GM23338 (cell line): ENCODE results near the gene PDIA6. TPM values are rescaled to one million over a fixed set of nuclear protein-coding genes. Genes with fewer than 3 reads are reported as not detected.

Experiments
- ATAC-seq: fragments of 200-7000 bp; cut with Tn5 transposase; 3 replicates; pipeline ENCODE4 v1.9.1; 2020
- DNase-seq: peaks from one replicate; pipeline ENCODE4 v3.0.0-alpha.2; 2015; ENCODE audit warnings: low spot score
- H2AFZ ChIP-seq: fragments of 200-600 bp; sonication (generic); 2 replicates; pipeline ENCODE4 v1.8.0; 2016; ENCODE audit warnings: antibody characterized with exemption, mild to moderate bottlenecking, moderate library complexity
- H3F3A ChIP-seq: fragments of 200-600 bp; sonication (generic); replicated peaks from 2 replicates; pipeline ENCODE4 v1.8.0; 2017; ENCODE audit warnings: antibody characterized with exemption, mixed run types, low read depth
- H3K27ac ChIP-seq: fragments of 200-600 bp; sonication (generic); 2 replicates; pipeline ENCODE4 v1.6.1; 2016; ENCODE audit warnings: low read depth
- H3K27me3 ChIP-seq: fragments of 200-600 bp; sonication (generic); 2 replicates; pipeline ENCODE4 v1.8.0; 2016; ENCODE audit warnings: mild to moderate bottlenecking, mixed run types, moderate library complexity; ENCODE audit not compliant: insufficient read depth
- H3K36me3 ChIP-seq: fragments of 200-600 bp; sonication (generic); 2 replicates; pipeline ENCODE4 v1.8.0; 2016; ENCODE audit warnings: mild to moderate bottlenecking; ENCODE audit not compliant: insufficient read depth
- H3K4me1 ChIP-seq: fragments of 200-600 bp; sonication (generic); 2 replicates; pipeline ENCODE4 v1.8.0; 2016; ENCODE audit warnings: mild to moderate bottlenecking, moderate library complexity; ENCODE audit not compliant: insufficient read depth
- H3K4me2 ChIP-seq: fragments of 200-600 bp; sonication (generic); 2 replicates; pipeline ENCODE4 v1.7.1; 2017; ENCODE audit warnings: mixed run types
- H3K4me3 ChIP-seq: fragments of 200-600 bp; sonication (generic); 2 replicates; pipeline ENCODE4 v1.6.1; 2016; ENCODE audit warnings: mixed run types
- H3K79me2 ChIP-seq: fragments of 200-600 bp; sonication (generic); replicated peaks from 2 replicates; pipeline ENCODE4 v1.8.0; 2017; ENCODE audit warnings: mild to moderate bottlenecking; ENCODE audit not compliant: insufficient read depth
- H3K9me2 ChIP-seq: fragments of 200-600 bp; sonication (generic); 2 replicates; pipeline ENCODE4 v1.8.0; 2017; ENCODE audit not compliant: insufficient read depth
- H4K20me1 ChIP-seq: fragments of 200-600 bp; sonication (generic); replicated peaks from 2 replicates; pipeline ENCODE4 v1.8.0; 2017; ENCODE audit warnings: mild to moderate bottlenecking; ENCODE audit not compliant: insufficient read depth
- H3K27ac Mint-ChIP-seq: 2 replicates; pipeline ENCODE4 v1.8.0; 2020; ENCODE audit warnings: inconsistent platforms, mild to moderate bottlenecking, moderate library complexity, mixed read lengths
- H3K27me3 Mint-ChIP-seq: 3 replicates; pipeline ENCODE4 v1.8.0; 2022; ENCODE audit warnings: low read depth, mild to moderate bottlenecking, moderate library complexity, mixed read lengths, inconsistent platforms; ENCODE audit not compliant: insufficient read depth, poor library complexity
- H3K36me3 Mint-ChIP-seq: 3 replicates; pipeline ENCODE4 v1.8.0; 2021; ENCODE audit warnings: low read depth, mild to moderate bottlenecking, inconsistent platforms, moderate library complexity, mixed read lengths
- H3K4me1 Mint-ChIP-seq: 3 replicates; pipeline ENCODE4 v1.8.0; 2020; ENCODE audit warnings: mild to moderate bottlenecking, inconsistent platforms, mixed read lengths
- H3K4me3 Mint-ChIP-seq: 3 replicates; pipeline ENCODE4 v1.8.0; 2021; ENCODE audit warnings: moderate library complexity, mild to moderate bottlenecking, inconsistent platforms, mixed read lengths
- H3K9me3 Mint-ChIP-seq: 3 replicates; pipeline ENCODE4 v1.8.0; 2020; ENCODE audit warnings: moderate library complexity, mild to moderate bottlenecking, inconsistent platforms, mixed read lengths
- CREB1 ChIP-seq: fragments of 250-450 bp; sonication (Bioruptor Pico); IDR thresholded peaks from 2 replicates; pipeline ENCODE4 v1.5.0; 2020; ENCODE audit warnings: low read depth, mild to moderate bottlenecking, moderate library complexity
- EZH2phosphoT487 ChIP-seq: fragments of 200-600 bp; sonication (generic); IDR thresholded peaks from one replicate; pipeline ENCODE4 v1.8.1; 2018; ENCODE audit warnings: antibody characterized with exemption; ENCODE audit not compliant: unreplicated experiment
- NANOG ChIP-seq: IDR thresholded peaks from 2 replicates; pipeline ENCODE4 v1.6.1; 2016; ENCODE audit warnings: antibody characterized with exemption, borderline replicate concordance
- POLR2AphosphoS5 ChIP-seq: IDR thresholded peaks from 2 replicates; pipeline ENCODE4 v1.6.1; 2016; ENCODE audit warnings: antibody characterized with exemption, low read depth
- STAT1 ChIP-seq: IDR thresholded peaks from one replicate; pipeline ENCODE4 v1.6.1; 2016; ENCODE audit warnings: antibody characterized with exemption; ENCODE audit not compliant: unreplicated experiment
- ZNF114 ChIP-seq: fragments of 250-450 bp; sonication (Bioruptor Pico); IDR thresholded peaks from 2 replicates; pipeline ENCODE4 v1.5.0; 2020; ENCODE audit warnings: mild to moderate bottlenecking, moderate library complexity
- polyA plus RNA-seq: library from polyadenylated mRNA; unstranded; fragments of >200 nt; fragmentation: Nextera tagmentation; extraction: Ambion mirVana; gene quantifications from 2 replicates; pipeline ENCODE4 v1.2.1, GENCODE V29; 2016
- total RNA-seq: library from RNA; depleted of rRNA; stranded (reverse); fragments of >200 nt; shearing (Covaris generic); gene quantifications from 2 replicates; pipeline ENCODE4 v1.2.3, GENCODE V29; 2014
- TF ChIP-seq, protein P1 (sequence below): IDR thresholded peaks from one replicate; pipeline ENCODE4 v1.6.1; 2018; ENCODE audit warnings: antibody characterized with exemption; ENCODE audit not compliant: unreplicated experiment
- TF ChIP-seq, protein P2 (sequence below): fragments of 250-450 bp; sonication (Bioruptor Pico); IDR thresholded peaks from 2 replicates; pipeline ENCODE4 v1.5.0; 2020; ENCODE audit warnings: mild to moderate bottlenecking, moderate library complexity
- TF ChIP-seq, protein P3 (sequence below), 2 experiments: fragments of 200-600 bp in 1 of 2; sonication (generic) in 1 of 2; conservative IDR thresholded peaks; 2 replicates each; pipeline versions ENCODE4 v1.5.1 to v1.6.1; 2016 to 2017; ENCODE audit warnings: antibody characterized with exemption in 2 of 2, low read depth in 2 of 2, mild to moderate bottlenecking in 2 of 2, moderate library complexity in 1 of 2

Gene PDIA6
- total and polyA plus RNA-seq, 2 experiments from 2014 or later: 331 to 382 TPM

DNA sequence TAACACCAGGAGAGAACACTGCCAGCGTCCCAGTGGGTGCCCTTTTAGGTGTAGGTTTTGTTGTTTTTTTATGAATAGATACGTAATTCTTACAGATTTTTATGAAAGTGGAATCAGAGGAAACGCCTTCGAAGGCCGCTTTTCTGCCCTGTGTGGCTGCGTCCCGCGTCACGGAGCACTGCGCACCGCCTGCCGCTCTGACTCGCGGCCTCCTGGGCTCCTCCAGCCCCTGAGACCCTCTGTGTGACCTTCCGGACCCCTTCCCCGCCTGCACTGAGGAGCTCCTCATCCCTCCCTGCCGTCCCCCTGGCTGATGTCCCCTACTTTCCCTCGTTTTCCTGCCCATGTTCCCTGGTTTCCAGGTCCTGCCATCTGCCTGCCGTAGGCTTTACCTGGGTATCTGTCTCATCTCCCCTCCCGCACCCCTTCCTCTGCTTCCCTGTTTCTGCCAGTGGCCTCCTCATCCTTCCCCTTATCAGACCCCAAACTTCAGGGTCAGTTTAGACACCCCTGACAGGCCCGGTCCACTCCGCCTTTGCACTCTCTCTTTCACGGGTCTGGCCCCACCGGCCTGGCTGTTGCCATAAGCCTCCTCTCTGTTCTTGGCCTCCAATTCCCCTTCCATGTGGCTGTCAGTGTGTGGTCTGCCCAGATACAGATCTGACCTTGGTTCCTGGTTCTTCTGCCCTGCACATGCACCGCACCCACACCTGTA, 32.7 kb downstream of the PDIA6 start (continued):
- TF ChIP-seq, protein P1, sequence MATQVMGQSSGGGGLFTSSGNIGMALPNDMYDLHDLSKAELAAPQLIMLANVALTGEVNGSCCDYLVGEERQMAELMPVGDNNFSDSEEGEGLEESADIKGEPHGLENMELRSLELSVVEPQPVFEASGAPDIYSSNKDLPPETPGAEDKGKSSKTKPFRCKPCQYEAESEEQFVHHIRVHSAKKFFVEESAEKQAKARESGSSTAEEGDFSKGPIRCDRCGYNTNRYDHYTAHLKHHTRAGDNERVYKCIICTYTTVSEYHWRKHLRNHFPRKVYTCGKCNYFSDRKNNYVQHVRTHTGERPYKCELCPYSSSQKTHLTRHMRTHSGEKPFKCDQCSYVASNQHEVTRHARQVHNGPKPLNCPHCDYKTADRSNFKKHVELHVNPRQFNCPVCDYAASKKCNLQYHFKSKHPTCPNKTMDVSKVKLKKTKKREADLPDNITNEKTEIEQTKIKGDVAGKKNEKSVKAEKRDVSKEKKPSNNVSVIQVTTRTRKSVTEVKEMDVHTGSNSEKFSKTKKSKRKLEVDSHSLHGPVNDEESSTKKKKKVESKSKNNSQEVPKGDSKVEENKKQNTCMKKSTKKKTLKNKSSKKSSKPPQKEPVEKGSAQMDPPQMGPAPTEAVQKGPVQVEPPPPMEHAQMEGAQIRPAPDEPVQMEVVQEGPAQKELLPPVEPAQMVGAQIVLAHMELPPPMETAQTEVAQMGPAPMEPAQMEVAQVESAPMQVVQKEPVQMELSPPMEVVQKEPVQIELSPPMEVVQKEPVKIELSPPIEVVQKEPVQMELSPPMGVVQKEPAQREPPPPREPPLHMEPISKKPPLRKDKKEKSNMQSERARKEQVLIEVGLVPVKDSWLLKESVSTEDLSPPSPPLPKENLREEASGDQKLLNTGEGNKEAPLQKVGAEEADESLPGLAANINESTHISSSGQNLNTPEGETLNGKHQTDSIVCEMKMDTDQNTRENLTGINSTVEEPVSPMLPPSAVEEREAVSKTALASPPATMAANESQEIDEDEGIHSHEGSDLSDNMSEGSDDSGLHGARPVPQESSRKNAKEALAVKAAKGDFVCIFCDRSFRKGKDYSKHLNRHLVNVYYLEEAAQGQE: no peak
- no peak for TF ChIP-seq STAT1
- TF ChIP-seq NANOG: no peak
- no peak for TF ChIP-seq CREB1 (CRISPR knock-in tag)

DNA sequence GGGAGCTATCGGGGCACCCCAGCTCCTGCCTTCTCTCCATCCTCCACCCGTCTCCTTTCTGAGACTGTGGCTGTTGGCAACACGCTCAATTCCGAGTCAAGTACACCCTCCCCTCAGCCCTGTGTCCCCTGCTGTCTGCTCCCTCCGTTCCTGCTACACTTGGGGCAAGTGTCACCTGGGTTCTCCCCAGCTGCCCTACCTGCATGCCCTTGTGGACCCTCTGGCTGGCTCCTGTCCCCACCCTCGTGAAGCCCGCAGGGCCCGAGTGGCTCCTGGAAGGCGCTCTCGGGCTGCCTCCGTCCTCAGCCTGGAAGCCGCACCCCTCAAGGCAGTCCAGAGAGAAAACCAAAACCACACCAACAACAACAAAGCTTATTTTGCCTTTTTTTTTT, 33.9 kb downstream of the PDIA6 start:
- Histone ChIP-seq H3K4me1 (peaks cover 5% of the 10 kb centered on the region; the same call in 1 of the 2 replicates), H3K36me3 (peaks cover 24% of the 10 kb centered on the region), H3K27ac (no peak overlapping the region), H4K20me1 (peaks cover 23% of the 10 kb centered on the region), H3K79me2 (no peaks in the 10 kb centered on the region; the same call in 1 of the 2 replicates), H3K4me3 (no peak overlapping the region), H3K4me2 (no peak overlapping the region), H2AFZ (no peak overlapping the region), H3K27me3 (no peaks in the 10 kb centered on the region), H3K9me2 (no peaks in the 10 kb centered on the region), H3F3A (0 out of 2 replicates have a peak, but pooled peaks cover 4% of the 10 kb centered on the region)
- Mint-ChIP-seq H3K36me3 (peaks cover 42% of the 10 kb centered on the region), H3K27ac (no peak overlapping the region), H3K27me3 (peaks cover 5% of the 10 kb centered on the region), H3K4me1 (peaks cover 4% of the 10 kb centered on the region; the same call in 2 of the 3 replicates), H3K9me3 (no peaks in the 10 kb centered on the region), H3K4me3 (no peak overlapping the region)
- ATAC-seq (no peak), DNase-seq (no peak)
- no peak for TF ChIP-seq POLR2AphosphoS5
- TF ChIP-seq EZH2phosphoT487: no peak
- TF ChIP-seq, protein P2, sequence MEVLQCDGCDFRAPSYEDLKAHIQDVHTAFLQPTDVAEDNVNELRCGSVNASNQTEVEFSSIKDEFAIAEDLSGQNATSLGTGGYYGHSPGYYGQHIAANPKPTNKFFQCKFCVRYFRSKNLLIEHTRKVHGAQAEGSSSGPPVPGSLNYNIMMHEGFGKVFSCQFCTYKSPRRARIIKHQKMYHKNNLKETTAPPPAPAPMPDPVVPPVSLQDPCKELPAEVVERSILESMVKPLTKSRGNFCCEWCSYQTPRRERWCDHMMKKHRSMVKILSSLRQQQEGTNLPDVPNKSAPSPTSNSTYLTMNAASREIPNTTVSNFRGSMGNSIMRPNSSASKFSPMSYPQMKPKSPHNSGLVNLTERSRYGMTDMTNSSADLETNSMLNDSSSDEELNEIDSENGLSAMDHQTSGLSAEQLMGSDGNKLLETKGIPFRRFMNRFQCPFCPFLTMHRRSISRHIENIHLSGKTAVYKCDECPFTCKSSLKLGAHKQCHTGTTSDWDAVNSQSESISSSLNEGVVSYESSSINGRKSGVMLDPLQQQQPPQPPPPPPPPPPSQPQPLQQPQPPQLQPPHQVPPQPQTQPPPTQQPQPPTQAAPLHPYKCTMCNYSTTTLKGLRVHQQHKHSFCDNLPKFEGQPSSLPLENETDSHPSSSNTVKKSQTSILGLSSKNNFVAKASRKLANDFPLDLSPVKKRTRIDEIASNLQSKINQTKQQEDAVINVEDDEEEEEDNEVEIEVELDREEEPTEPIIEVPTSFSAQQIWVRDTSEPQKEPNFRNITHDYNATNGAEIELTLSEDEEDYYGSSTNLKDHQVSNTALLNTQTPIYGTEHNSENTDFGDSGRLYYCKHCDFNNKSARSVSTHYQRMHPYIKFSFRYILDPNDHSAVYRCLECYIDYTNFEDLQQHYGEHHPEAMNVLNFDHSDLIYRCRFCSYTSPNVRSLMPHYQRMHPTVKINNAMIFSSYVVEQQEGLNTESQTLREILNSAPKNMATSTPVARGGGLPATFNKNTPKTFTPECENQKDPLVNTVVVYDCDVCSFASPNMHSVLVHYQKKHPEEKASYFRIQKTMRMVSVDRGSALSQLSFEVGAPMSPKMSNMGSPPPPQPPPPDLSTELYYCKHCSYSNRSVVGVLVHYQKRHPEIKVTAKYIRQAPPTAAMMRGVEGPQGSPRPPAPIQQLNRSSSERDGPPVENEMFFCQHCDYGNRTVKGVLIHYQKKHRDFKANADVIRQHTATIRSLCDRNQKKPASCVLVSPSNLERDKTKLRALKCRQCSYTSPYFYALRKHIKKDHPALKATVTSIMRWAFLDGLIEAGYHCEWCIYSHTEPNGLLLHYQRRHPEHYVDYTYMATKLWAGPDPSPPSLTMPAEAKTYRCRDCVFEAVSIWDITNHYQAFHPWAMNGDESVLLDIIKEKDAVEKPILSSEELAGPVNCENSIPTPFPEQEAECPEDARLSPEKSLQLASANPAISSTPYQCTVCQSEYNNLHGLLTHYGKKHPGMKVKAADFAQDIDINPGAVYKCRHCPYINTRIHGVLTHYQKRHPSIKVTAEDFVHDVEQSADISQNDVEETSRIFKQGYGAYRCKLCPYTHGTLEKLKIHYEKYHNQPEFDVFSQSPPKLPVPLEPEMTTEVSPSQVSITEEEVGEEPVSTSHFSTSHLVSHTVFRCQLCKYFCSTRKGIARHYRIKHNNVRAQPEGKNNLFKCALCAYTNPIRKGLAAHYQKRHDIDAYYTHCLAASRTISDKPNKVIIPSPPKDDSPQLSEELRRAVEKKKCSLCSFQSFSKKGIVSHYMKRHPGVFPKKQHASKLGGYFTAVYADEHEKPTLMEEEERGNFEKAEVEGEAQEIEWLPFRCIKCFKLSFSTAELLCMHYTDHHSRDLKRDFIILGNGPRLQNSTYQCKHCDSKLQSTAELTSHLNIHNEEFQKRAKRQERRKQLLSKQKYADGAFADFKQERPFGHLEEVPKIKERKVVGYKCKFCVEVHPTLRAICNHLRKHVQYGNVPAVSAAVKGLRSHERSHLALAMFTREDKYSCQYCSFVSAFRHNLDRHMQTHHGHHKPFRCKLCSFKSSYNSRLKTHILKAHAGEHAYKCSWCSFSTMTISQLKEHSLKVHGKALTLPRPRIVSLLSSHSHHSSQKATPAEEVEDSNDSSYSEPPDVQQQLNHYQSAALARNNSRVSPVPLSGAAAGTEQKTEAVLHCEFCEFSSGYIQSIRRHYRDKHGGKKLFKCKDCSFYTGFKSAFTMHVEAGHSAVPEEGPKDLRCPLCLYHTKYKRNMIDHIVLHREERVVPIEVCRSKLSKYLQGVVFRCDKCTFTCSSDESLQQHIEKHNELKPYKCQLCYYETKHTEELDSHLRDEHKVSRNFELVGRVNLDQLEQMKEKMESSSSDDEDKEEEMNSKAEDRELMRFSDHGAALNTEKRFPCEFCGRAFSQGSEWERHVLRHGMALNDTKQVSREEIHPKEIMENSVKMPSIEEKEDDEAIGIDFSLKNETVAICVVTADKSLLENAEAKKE (CRISPR knock-in tag): no peak
- TF ChIP-seq, protein P1: no peak
- no peak for TF ChIP-seq ZNF114
- TF ChIP-seq, protein P3, sequence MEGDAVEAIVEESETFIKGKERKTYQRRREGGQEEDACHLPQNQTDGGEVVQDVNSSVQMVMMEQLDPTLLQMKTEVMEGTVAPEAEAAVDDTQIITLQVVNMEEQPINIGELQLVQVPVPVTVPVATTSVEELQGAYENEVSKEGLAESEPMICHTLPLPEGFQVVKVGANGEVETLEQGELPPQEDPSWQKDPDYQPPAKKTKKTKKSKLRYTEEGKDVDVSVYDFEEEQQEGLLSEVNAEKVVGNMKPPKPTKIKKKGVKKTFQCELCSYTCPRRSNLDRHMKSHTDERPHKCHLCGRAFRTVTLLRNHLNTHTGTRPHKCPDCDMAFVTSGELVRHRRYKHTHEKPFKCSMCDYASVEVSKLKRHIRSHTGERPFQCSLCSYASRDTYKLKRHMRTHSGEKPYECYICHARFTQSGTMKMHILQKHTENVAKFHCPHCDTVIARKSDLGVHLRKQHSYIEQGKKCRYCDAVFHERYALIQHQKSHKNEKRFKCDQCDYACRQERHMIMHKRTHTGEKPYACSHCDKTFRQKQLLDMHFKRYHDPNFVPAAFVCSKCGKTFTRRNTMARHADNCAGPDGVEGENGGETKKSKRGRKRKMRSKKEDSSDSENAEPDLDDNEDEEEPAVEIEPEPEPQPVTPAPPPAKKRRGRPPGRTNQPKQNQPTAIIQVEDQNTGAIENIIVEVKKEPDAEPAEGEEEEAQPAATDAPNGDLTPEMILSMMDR (conservative IDR thresholded peaks at IDR 0.05; ENCODE audit: low read depth in 2 of 2): no peak
- TF ChIP-seq STAT1: no peak
